ENCODE results near the gene RARG. TPM values are rescaled to one million over a fixed set of nuclear protein-coding genes. Genes with fewer than 3 reads are reported as not detected.
"Not testable (repeated sequence)": the region's sequence is repeated elsewhere in the genome, so short reads cannot be mapped to it uniquely, and the experiment has no call there.

RARG gene
- total and polyA plus RNA-seq, 2 donors (not counting 3 experiments of a cell fraction or from before 2014, with no cell fraction given) = 9.9 to 19.5 TPM

DNA sequence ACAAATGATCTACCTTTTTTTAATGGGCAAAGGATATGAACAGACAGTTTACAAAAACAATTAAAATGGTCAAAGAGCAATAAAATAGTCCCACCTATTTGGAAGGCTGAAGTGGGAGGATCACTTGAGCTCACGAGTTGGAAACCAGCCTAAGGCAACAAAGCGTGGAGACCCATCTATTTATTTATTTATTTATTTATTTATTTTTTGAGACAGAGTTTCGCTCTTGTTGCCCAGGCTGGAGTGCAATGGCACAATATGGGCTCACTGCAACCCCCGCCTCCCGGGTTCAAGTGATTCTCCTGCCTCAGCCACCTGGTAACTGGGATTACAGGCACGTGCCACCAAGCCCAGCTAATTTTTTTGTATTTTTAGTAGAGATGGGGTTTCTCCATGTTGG lies 54.6 kb downstream of the RARG start:
- H2AFZ ChIP-seq (ENCODE audit: low read depth, low read length); H3K9me3 ChIP-seq (replicated peaks; ENCODE audit: control insufficient read depth, insufficient read depth, low read length); H3K4me2 ChIP-seq (ENCODE audit: insufficient read depth, low read length); H3K9ac ChIP-seq (replicated peaks; ENCODE audit: extremely low read depth, insufficient read depth, low read length); H3K27me3 ChIP-seq (ENCODE audit: control insufficient read depth in 2 of 2, insufficient read depth in 2 of 2, low read length in 2 of 2); H4K20me1 ChIP-seq (replicated peaks; ENCODE audit: control insufficient read depth, extremely low read depth, insufficient read depth, low read length); H3K36me3 ChIP-seq (ENCODE audit: control insufficient read depth in 2 of 2, extremely low read depth in 1 of 2, insufficient read depth in 2 of 2, low read length in 2 of 2); FAIRE-seq; DNase-seq (ENCODE audit: low read depth, low spot score); BruUV-seq (replicated peaks); H3K4me3 ChIP-seq (replicated peaks in 1 of 3; ENCODE audit: insufficient read depth in 1 of 3, low read depth in 1 of 3, low read length in 3 of 3); dilution Hi-C loops (cut with MboI; ENCODE audit: extremely low pct_ligation_motif_present, low sequenced_read_pairs); H3K27ac ChIP-seq (ENCODE audit: insufficient read depth, low read depth, low read length); intact Hi-C loops (cut with micrococcal nuclease); H3K9me1 ChIP-seq (replicated peaks; ENCODE audit: control insufficient read depth, extremely low read depth, insufficient read depth, low read length): not testable (repeated sequence)
- Histone ChIP-seq H3K79me2 (ENCODE audit: control insufficient read depth, insufficient read depth, low read length) (peaks cover 11% of the 10 kb centered on the region), H3K4me1 (ENCODE audit: control insufficient read depth, extremely low read depth, insufficient read depth, low read length) (peaks cover 15% of the 10 kb centered on the region)
- ChIA-PET CTCF (interaction anchor here (1.0 to 2.5 kb wide), 4 partner anchors 20 to 112 kb away, joined by 3 to 10 read pairs (median 4); no protein-coding TSS in a partner anchor), POLR2A (interaction anchor here (0.5 kb wide), 1 partner anchor 83 kb away, joined by 3 read pairs; no protein-coding TSS in a partner anchor)

DNA sequence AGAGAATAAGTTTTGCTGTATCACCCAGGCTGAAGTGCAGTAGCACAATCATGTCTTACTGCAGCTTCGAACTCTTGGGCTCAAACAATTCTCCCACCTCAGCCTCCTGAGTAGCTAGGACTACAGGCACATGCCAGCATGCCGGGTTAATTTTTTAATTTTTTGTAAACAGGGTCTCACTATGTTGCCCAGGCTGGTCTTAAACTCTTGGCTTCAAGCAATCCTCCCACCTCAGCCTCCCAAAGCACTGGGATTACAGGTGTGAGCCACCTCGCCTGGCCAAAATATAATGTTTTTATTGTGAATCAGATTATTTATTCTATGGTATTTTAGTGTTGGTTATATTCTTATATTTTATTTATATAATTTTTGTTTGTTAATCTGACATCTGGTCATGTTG lies 55.3 kb downstream of the RARG start:
- Histone ChIP-seq H3K79me2 (ENCODE audit: control insufficient read depth, insufficient read depth, low read length) (peaks cover 4% of the 10 kb centered on the region), H3K9ac (replicated peaks; ENCODE audit: extremely low read depth, insufficient read depth, low read length) (no peak overlapping the region), H3K9me1 (replicated peaks; ENCODE audit: control insufficient read depth, extremely low read depth, insufficient read depth, low read length) (no peaks in the 10 kb centered on the region), H3K36me3 (ENCODE audit: control insufficient read depth in 2 of 2, extremely low read depth in 1 of 2, insufficient read depth in 2 of 2, low read length in 2 of 2) (peaks cover 0 to 2% of the 10 kb centered on the region in 2 experiments), H3K27me3 (ENCODE audit: control insufficient read depth in 2 of 2, insufficient read depth in 2 of 2, low read length in 2 of 2) (no peaks in the 10 kb centered on the region), H3K27ac (ENCODE audit: insufficient read depth, low read depth, low read length) (no peak overlapping the region), H2AFZ (ENCODE audit: low read depth, low read length) (no peak overlapping the region), H3K4me1 (ENCODE audit: control insufficient read depth, extremely low read depth, insufficient read depth, low read length) (peaks cover 10% of the 10 kb centered on the region), H3K4me2 (ENCODE audit: insufficient read depth, low read length) (no peak overlapping the region), H4K20me1 (replicated peaks; ENCODE audit: control insufficient read depth, extremely low read depth, insufficient read depth, low read length) (no peaks in the 10 kb centered on the region), H3K4me3 (replicated peaks in 1 of 3; ENCODE audit: insufficient read depth in 1 of 3, low read depth in 1 of 3, low read length in 3 of 3) (no peak overlapping the region), H3K9me3 (replicated peaks; ENCODE audit: control insufficient read depth, insufficient read depth, low read length) (no peaks in the 10 kb centered on the region)
- BruUV-seq (replicated peaks) = no TSS peak
- TF ChIP-seq FOS (IDR thresholded peaks at IDR 0.05; ENCODE audit: borderline replicate concordance, insufficient read depth, low read length) (no peak), GATA2 (IDR thresholded peaks at IDR 0.05; ENCODE audit: insufficient read depth, insufficient read length, low read depth, low read length) (no peak), JUN (IDR thresholded peaks at IDR 0.05; ENCODE audit: borderline replicate concordance, insufficient read depth, insufficient read length, low read depth) (no peak), POLR2AphosphoS5 (IDR thresholded peaks at IDR 0.05; ENCODE audit: insufficient read depth, low read depth, low read length) (no peak), EZH2 (IDR thresholded peaks at IDR 0.05; ENCODE audit: borderline replicate concordance, low read depth, low read length, severe bottlenecking) (no peak), POLR2A (IDR thresholded peaks at IDR 0.05; ENCODE audit: low read depth, low read length) (no peak), MYC (IDR thresholded peaks at IDR 0.05; ENCODE audit: low read depth, low read length) (no peak)
- TF ChIP-seq, protein P1, sequence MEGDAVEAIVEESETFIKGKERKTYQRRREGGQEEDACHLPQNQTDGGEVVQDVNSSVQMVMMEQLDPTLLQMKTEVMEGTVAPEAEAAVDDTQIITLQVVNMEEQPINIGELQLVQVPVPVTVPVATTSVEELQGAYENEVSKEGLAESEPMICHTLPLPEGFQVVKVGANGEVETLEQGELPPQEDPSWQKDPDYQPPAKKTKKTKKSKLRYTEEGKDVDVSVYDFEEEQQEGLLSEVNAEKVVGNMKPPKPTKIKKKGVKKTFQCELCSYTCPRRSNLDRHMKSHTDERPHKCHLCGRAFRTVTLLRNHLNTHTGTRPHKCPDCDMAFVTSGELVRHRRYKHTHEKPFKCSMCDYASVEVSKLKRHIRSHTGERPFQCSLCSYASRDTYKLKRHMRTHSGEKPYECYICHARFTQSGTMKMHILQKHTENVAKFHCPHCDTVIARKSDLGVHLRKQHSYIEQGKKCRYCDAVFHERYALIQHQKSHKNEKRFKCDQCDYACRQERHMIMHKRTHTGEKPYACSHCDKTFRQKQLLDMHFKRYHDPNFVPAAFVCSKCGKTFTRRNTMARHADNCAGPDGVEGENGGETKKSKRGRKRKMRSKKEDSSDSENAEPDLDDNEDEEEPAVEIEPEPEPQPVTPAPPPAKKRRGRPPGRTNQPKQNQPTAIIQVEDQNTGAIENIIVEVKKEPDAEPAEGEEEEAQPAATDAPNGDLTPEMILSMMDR (IDR thresholded peaks at IDR 0.05; ENCODE audit: extremely low read depth in 1 of 2, insufficient read depth in 1 of 2, low read depth in 1 of 2, low read length in 2 of 2) = no peak
- TF ChIP-seq, protein P2, sequence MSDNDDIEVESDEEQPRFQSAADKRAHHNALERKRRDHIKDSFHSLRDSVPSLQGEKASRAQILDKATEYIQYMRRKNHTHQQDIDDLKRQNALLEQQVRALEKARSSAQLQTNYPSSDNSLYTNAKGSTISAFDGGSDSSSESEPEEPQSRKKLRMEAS (IDR thresholded peaks at IDR 0.05; ENCODE audit: insufficient read depth, insufficient read length) = no peak
- CTCF ChIA-PET = interaction anchor here (1.0 to 2.5 kb wide), 5 partner anchors 17 to 111 kb away, joined by 3 to 12 read pairs (median 4); no protein-coding TSS in a partner anchor
- dilution Hi-C loops (cut with MboI; ENCODE audit: extremely low pct_ligation_motif_present, low sequenced_read_pairs) (no loop called here), intact Hi-C loops (cut with micrococcal nuclease) (no loop called here)
- FAIRE-seq (no peak), DNase-seq (ENCODE audit: low read depth, low spot score) (no peak)
- POLR2A ChIA-PET = interaction anchor here (0.5 kb wide), 1 partner anchor 83 kb away, joined by 3 read pairs; no protein-coding TSS in a partner anchor
